Prostate gland (tissue), 2 donors: ENCODE results near the gene ZNF318.

Source experiments
- POLR2A ChIP-seq: fragments of 450-650 bp; IDR thresholded peaks from one replicate; pipeline ENCODE4 v1.6.1; 2016; ENCODE audit warnings: antibody characterized with exemption, mild to moderate bottlenecking
- POLR2AphosphoS5 ChIP-seq: sonication (generic); formaldehyde crosslinking; IDR thresholded peaks from one replicate; pipeline ENCODE4 v1.6.1; 2017; ENCODE audit warnings: antibody characterized with exemption
- TF ChIP-seq, protein P1 (sequence below), 4 experiments: fragments of 200-600 bp in 2 of 4; fragments of 450-650 bp in 2 of 4; sonication (generic) in 2 of 4; IDR thresholded peaks; 1 replicate in 3 of 4; 2 replicates in 1 of 4; pipeline ENCODE4 v1.5.1; 2016 to 2019; ENCODE audit warnings: antibody characterized with exemption in 4 of 4, mild to moderate bottlenecking in 2 of 4, moderate library complexity in 2 of 4

DNA sequence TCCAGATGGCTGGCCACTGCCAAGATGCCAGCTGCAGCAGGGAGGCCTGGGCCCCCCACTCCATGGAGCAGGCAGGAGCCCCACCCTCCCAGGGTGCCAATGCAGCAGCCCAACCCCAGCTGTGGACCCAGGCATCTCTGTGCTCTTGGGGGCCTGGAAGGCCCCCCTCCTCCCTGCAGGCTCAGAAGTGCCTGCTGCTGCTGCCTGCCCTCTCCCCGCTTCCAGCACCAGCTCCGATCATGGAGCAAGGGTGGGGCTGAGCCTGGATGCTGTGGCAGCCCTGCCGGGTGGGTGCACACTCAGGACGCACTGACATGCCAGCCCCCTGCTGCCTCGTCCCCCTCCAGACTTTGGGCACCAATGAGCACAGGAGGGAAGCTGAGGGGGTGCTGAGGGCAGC lies 43.1 kb upstream of the ZNF318 start:
- TF ChIP-seq, protein P1, sequence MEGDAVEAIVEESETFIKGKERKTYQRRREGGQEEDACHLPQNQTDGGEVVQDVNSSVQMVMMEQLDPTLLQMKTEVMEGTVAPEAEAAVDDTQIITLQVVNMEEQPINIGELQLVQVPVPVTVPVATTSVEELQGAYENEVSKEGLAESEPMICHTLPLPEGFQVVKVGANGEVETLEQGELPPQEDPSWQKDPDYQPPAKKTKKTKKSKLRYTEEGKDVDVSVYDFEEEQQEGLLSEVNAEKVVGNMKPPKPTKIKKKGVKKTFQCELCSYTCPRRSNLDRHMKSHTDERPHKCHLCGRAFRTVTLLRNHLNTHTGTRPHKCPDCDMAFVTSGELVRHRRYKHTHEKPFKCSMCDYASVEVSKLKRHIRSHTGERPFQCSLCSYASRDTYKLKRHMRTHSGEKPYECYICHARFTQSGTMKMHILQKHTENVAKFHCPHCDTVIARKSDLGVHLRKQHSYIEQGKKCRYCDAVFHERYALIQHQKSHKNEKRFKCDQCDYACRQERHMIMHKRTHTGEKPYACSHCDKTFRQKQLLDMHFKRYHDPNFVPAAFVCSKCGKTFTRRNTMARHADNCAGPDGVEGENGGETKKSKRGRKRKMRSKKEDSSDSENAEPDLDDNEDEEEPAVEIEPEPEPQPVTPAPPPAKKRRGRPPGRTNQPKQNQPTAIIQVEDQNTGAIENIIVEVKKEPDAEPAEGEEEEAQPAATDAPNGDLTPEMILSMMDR (IDR thresholded peaks at IDR 0.05), result no peak
- no peak for TF ChIP-seq POLR2A
- TF ChIP-seq POLR2AphosphoS5, result no peak
